H9 (cell line): ENCODE data around the gene ACER1. TPM values are rescaled to one million over a fixed set of nuclear protein-coding genes. Genes with fewer than 3 reads are reported as not detected.

Experiments used
- DNase-seq: peaks from one replicate; pipeline ENCODE4 v3.0.0-alpha.2; 2017
- H2AFZ ChIP-seq: one replicate; pipeline ENCODE4 v1.6.1; 2013; ENCODE audit warnings: mild to moderate bottlenecking, low read length, control low read depth, moderate library complexity
- H2AK5ac ChIP-seq: 2 replicates; pipeline ENCODE4 v1.6.1; 2013; ENCODE audit warnings: low read length, control low read depth, mixed read lengths; ENCODE audit not compliant: insufficient read length
- H2BK120ac ChIP-seq: one replicate; pipeline ENCODE4 v1.6.1; 2013; ENCODE audit warnings: low read depth, mild to moderate bottlenecking, low read length, control low read depth, inconsistent platforms; ENCODE audit not compliant: poor library complexity, severe bottlenecking
- H2BK12ac ChIP-seq: 2 replicates; pipeline ENCODE4 v1.6.1; 2013; ENCODE audit warnings: low read length, control low read depth, mixed read lengths, low read depth; ENCODE audit not compliant: insufficient read length
- H2BK15ac ChIP-seq: 2 replicates; pipeline ENCODE4 v1.6.1; 2013; ENCODE audit warnings: low read depth, low read length, control low read depth
- H2BK20ac ChIP-seq: one replicate; pipeline ENCODE4 v1.6.1; 2013; ENCODE audit warnings: low read depth, mild to moderate bottlenecking, low read length, control low read depth, inconsistent platforms; ENCODE audit not compliant: poor library complexity, severe bottlenecking
- H2BK5ac ChIP-seq: 2 replicates; pipeline ENCODE4 v1.6.1; 2013; ENCODE audit warnings: low read length, control low read depth, mixed read lengths; ENCODE audit not compliant: insufficient read length
- H3K14ac ChIP-seq: 2 replicates; pipeline ENCODE4 v1.6.1; 2013; ENCODE audit warnings: low read length, control low read depth; ENCODE audit not compliant: insufficient read depth
- H3K18ac ChIP-seq: 2 replicates; pipeline ENCODE4 v1.6.1; 2013; ENCODE audit warnings: low read depth, mild to moderate bottlenecking, mixed read lengths, low read length, control low read depth; ENCODE audit not compliant: insufficient read length
- H3K23ac ChIP-seq: 2 replicates; pipeline ENCODE4 v1.6.1; 2013; ENCODE audit warnings: low read length, control low read depth, mixed read lengths, low read depth; ENCODE audit not compliant: insufficient read length
- H3K23me2 ChIP-seq: 2 replicates; pipeline ENCODE4 v1.6.1; 2013; ENCODE audit warnings: low read depth, mild to moderate bottlenecking, mixed read lengths, low read length, control low read depth; ENCODE audit not compliant: insufficient read length, poor library complexity, severe bottlenecking
- H3K27ac ChIP-seq: 2 replicates; pipeline ENCODE4 v1.5.1; 2013; ENCODE audit warnings: low read length, control low read depth, mixed read lengths, low read depth; ENCODE audit not compliant: insufficient read length
- H3K27me3 ChIP-seq: 2 replicates; pipeline ENCODE4 v1.6.1; 2013; ENCODE audit warnings: low read length, control low read depth, inconsistent platforms; ENCODE audit not compliant: insufficient read depth
- H3K4ac ChIP-seq: 2 replicates; pipeline ENCODE4 v1.6.1; 2013; ENCODE audit warnings: low read depth, mild to moderate bottlenecking, control low read depth, inconsistent platforms, low read length, moderate library complexity
- H3K4me1 ChIP-seq: 2 replicates; pipeline ENCODE4 v1.6.1; 2013; ENCODE audit warnings: low read length, control low read depth, inconsistent platforms; ENCODE audit not compliant: insufficient read depth
- H3K4me2 ChIP-seq: 2 replicates; pipeline ENCODE4 v1.6.1; 2013; ENCODE audit warnings: low read length, control low read depth, mixed read lengths; ENCODE audit not compliant: insufficient read length, insufficient read depth
- H3K56ac ChIP-seq: 2 replicates; pipeline ENCODE4 v1.6.1; 2013; ENCODE audit warnings: low read depth, mild to moderate bottlenecking, mixed read lengths, low read length, control low read depth; ENCODE audit not compliant: insufficient read length
- H3K79me1 ChIP-seq: 2 replicates; pipeline ENCODE4 v1.6.1; 2013; ENCODE audit warnings: low read depth, mild to moderate bottlenecking, moderate library complexity, low read length, control low read depth, inconsistent platforms; ENCODE audit not compliant: insufficient read depth, poor library complexity, severe bottlenecking
- H3K79me2 ChIP-seq: 2 replicates; pipeline ENCODE4 v1.6.1; 2013; ENCODE audit warnings: low read length, control low read depth, inconsistent platforms; ENCODE audit not compliant: insufficient read depth
- H3K9ac ChIP-seq: 2 replicates; pipeline ENCODE4 v1.6.1; 2013; ENCODE audit warnings: low read length, control low read depth, mixed read lengths; ENCODE audit not compliant: insufficient read length; ENCODE audit errors: extremely low read depth
- H3K9me3 ChIP-seq: one replicate; pipeline ENCODE4 v1.6.1; 2013; ENCODE audit warnings: low read depth, low read length, inconsistent platforms; ENCODE audit not compliant: control insufficient read depth
- H3T11ph ChIP-seq: one replicate; pipeline ENCODE4 v1.6.1; 2013; ENCODE audit warnings: mild to moderate bottlenecking, low read length, control low read depth, inconsistent platforms
- H4K20me1 ChIP-seq: one replicate; pipeline ENCODE4 v1.6.1; 2013; ENCODE audit not compliant: control insufficient read depth, insufficient read length, insufficient read depth
- H4K5ac ChIP-seq: 2 replicates; pipeline ENCODE4 v1.6.1; 2013; ENCODE audit warnings: low read depth, mild to moderate bottlenecking, mixed read lengths, low read length, control low read depth; ENCODE audit not compliant: insufficient read length
- H4K8ac ChIP-seq: replicated peaks from 2 replicates; pipeline ENCODE4 v1.6.1; 2013; ENCODE audit warnings: low read length, control low read depth, mixed read lengths, low read depth; ENCODE audit not compliant: insufficient read length
- H4K91ac ChIP-seq: 2 replicates; pipeline ENCODE4 v1.6.1; 2013; ENCODE audit warnings: low read depth, mild to moderate bottlenecking, moderate library complexity, mixed read lengths, low read length, control low read depth; ENCODE audit not compliant: insufficient read length
- H3K27ac Mint-ChIP-seq, 3 experiments: 2 replicates in 2 of 3; 3 replicates in 1 of 3; pipeline ENCODE4 v1.8.0; 2020 to 2021; ENCODE audit warnings: mixed read lengths in 3 of 3, mild to moderate bottlenecking in 1 of 3, moderate library complexity in 1 of 3
- H3K27me3 Mint-ChIP-seq: 2 replicates; pipeline ENCODE4 v1.8.0; 2021; ENCODE audit warnings: low read depth, mild to moderate bottlenecking, moderate library complexity, mixed read lengths
- H3K36me3 Mint-ChIP-seq, 3 experiments: 2 replicates in 2 of 3; 3 replicates in 1 of 3; pipeline ENCODE4 v1.8.0; 2020 to 2021; ENCODE audit warnings: low read depth in 3 of 3, mixed read lengths in 3 of 3; ENCODE audit not compliant: insufficient read depth in 1 of 3
- H3K4me1 Mint-ChIP-seq, 2 experiments: 2 replicates each; pipeline ENCODE4 v1.8.0; 2020; ENCODE audit warnings: mixed read lengths in 2 of 2
- H3K4me3 Mint-ChIP-seq, 2 experiments: 2 replicates in 1 of 2; 3 replicates in 1 of 2; pipeline ENCODE4 v1.8.0; 2020 to 2021; ENCODE audit warnings: mild to moderate bottlenecking in 2 of 2, mixed read lengths in 2 of 2, moderate library complexity in 1 of 2
- H3K9me3 Mint-ChIP-seq, 2 experiments: 2 replicates in 1 of 2; 3 replicates in 1 of 2; pipeline ENCODE4 v1.8.0; 2020; ENCODE audit warnings: mild to moderate bottlenecking in 2 of 2, mixed read lengths in 2 of 2, moderate library complexity in 1 of 2
- WGBS: extraction: QIAGEN DNeasy Blood & Tissue Kit; methylation state at CpG from one replicate; pipeline ENCODE4 v1.1.7; 2013; ENCODE audit warnings: missing lambda C conversion rate, low lambda C conversion rate, mixed read lengths; ENCODE audit not compliant: insufficient read length; ENCODE audit errors: extremely low coverage; 5-methylcytosine and 5-hydroxymethylcytosine counted together
- total RNA-seq: library from RNA; stranded (reverse); gene quantifications from 2 replicates; pipeline ENCODE4 v1.2.1, GENCODE V29; 2021
- TF ChIP-seq, protein P1 (sequence below): fragments of 200-600 bp; sonication (generic); conservative IDR thresholded peaks from 3 replicates; pipeline ENCODE4 v1.8.0; 2021; ENCODE audit warnings: antibody characterized with exemption, mild to moderate bottlenecking

The ACER1 gene
- total RNA-seq, 1 experiment from 2014 or later = not detected

DNA sequence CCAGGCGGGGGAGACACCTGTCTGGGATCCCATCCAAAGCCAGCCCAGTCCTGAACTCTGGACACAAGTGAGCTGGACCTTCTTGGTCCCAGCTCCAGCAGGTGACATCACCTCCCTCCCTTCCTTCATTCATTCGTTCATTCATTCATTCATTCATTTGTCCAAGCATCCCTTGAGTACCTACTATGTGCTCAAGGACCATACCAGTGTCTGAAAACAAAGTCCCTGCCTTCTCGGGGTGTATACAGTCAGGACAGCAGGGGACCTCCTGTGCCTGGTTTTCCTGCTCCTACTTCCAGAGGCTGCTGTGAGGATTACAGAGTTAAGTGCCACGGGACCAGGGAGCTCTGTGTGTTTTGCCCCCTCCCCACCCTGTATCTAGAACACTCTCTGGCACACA, 14.0 kb downstream of the ACER1 start:
- H2BK120ac ChIP-seq = no peak overlapping the region
- TF ChIP-seq, protein P1, sequence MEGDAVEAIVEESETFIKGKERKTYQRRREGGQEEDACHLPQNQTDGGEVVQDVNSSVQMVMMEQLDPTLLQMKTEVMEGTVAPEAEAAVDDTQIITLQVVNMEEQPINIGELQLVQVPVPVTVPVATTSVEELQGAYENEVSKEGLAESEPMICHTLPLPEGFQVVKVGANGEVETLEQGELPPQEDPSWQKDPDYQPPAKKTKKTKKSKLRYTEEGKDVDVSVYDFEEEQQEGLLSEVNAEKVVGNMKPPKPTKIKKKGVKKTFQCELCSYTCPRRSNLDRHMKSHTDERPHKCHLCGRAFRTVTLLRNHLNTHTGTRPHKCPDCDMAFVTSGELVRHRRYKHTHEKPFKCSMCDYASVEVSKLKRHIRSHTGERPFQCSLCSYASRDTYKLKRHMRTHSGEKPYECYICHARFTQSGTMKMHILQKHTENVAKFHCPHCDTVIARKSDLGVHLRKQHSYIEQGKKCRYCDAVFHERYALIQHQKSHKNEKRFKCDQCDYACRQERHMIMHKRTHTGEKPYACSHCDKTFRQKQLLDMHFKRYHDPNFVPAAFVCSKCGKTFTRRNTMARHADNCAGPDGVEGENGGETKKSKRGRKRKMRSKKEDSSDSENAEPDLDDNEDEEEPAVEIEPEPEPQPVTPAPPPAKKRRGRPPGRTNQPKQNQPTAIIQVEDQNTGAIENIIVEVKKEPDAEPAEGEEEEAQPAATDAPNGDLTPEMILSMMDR = no peak
- H2AFZ ChIP-seq = no peak overlapping the region
- Mint-ChIP-seq H3K9me3 (peaks cover 15 to 71% of the 10 kb centered on the region in 2 experiments), H3K4me3 (no peak overlapping the region), H3K27ac (no peak overlapping the region), H3K27me3 (peaks cover 35% of the 10 kb centered on the region), H3K4me1 (no peaks in the 10 kb centered on the region), H3K36me3 (peaks cover 0 to 5% (median 0%) of the 10 kb centered on the region in 3 experiments; a peak in 2 of 7 replicates)
- H3K4me1 ChIP-seq = no peaks in the 10 kb centered on the region
- no peak overlapping the region for H2AK5ac ChIP-seq
- no peak overlapping the region for H3K27ac ChIP-seq
- no peak overlapping the region for H3K4ac ChIP-seq
- no peak overlapping the region for H3K56ac ChIP-seq
- no peak overlapping the region for H3K9ac ChIP-seq
- H3K79me1 ChIP-seq = no peaks in the 10 kb centered on the region
- H4K5ac ChIP-seq = no peak overlapping the region
- no peaks in the 10 kb centered on the region for H4K20me1 ChIP-seq
- no peaks in the 10 kb centered on the region for H3K79me2 ChIP-seq
- H3K23ac ChIP-seq = no peak overlapping the region
- H3K23me2 ChIP-seq = no peaks in the 10 kb centered on the region
- no peak overlapping the region for H2BK15ac ChIP-seq
- no peaks in the 10 kb centered on the region for H3K27me3 ChIP-seq
- H2BK20ac ChIP-seq = no peak overlapping the region
- DNase-seq = no peak
- no peak overlapping the region for H3T11ph ChIP-seq
- H4K8ac ChIP-seq = no peak overlapping the region
- WGBS = no CpG with 5 or more reads among the region's 4 CpGs
- H2BK5ac ChIP-seq = no peak overlapping the region
- H3K4me2 ChIP-seq = no peak overlapping the region
- H4K91ac ChIP-seq = no peak overlapping the region
- H2BK12ac ChIP-seq = no peak overlapping the region
- no peaks in the 10 kb centered on the region for H3K9me3 ChIP-seq
- no peak overlapping the region for H3K18ac ChIP-seq
- H3K14ac ChIP-seq = no peak overlapping the region; the same call in 1 of the 2 replicates
